Endothelial cell of umbilical vein (primary cell): ENCODE data around the gene CBLC. TPM values are rescaled to one million over a fixed set of nuclear protein-coding genes. Genes with fewer than 3 reads are reported as not detected.

Experiments used
- BruUV-seq: library from RNA; stranded (reverse); fragments of 400-500 nt; replicated peaks from 2 replicates; lab custom pipeline; 2021; lab: Mats Ljungman, UMichigan
- CTCF ChIA-PET: fragments of 300-600, 350-600 bp; sonication (Branson Sonifier 250); formaldehyde crosslinking; loops from one replicate; lab custom pipeline; 2021; ENCODE audit warnings: antibody characterized with exemption, inconsistent platforms; lab: Charles Lee
- POLR2A ChIA-PET: fragments of 300-600, 350-600 bp; sonication (Branson Sonifier 250); formaldehyde crosslinking; loops from one replicate; lab custom pipeline; 2021; ENCODE audit warnings: antibody characterized with exemption, inconsistent platforms; lab: Charles Lee
- DNase-seq: peaks from one replicate; pipeline ENCODE4 v3.0.0-alpha.2; 2011; ENCODE audit warnings: low read depth, low spot score
- FAIRE-seq: peaks from 2 replicates; lab custom pipeline; 2011; peaks lifted over from hg19 to GRCh38; lab: Jason Lieb, UNC
- H2AFZ ChIP-seq: 2 replicates; pipeline ENCODE4 v1.6.0; 2012; ENCODE audit warnings: low read depth, low read length, control low read depth, inconsistent platforms
- H3K27ac ChIP-seq: 2 replicates; pipeline ENCODE4 v1.5.1; 2011; ENCODE audit warnings: low read depth, mild to moderate bottlenecking, control low read depth, low read length, moderate library complexity; ENCODE audit not compliant: insufficient read depth
- H3K27me3 ChIP-seq, 2 experiments: 2 replicates each; pipeline versions ENCODE4 v1.6.0 to v1.6.1; 2011; ENCODE audit warnings: low read length in 2 of 2, mixed read lengths in 1 of 2; ENCODE audit not compliant: control insufficient read depth in 2 of 2, insufficient read depth in 2 of 2
- H3K36me3 ChIP-seq, 2 experiments: 2 replicates in 1 of 2; 3 replicates in 1 of 2; pipeline ENCODE4 v1.5.1; 2011; ENCODE audit warnings: low read length in 2 of 2, mild to moderate bottlenecking in 1 of 2, moderate library complexity in 1 of 2; ENCODE audit not compliant: control insufficient read depth in 2 of 2, insufficient read depth in 2 of 2; ENCODE audit errors: extremely low read depth in 1 of 2
- H3K4me1 ChIP-seq: 3 replicates; pipeline ENCODE4 v1.5.1; 2011; ENCODE audit warnings: mild to moderate bottlenecking, low read length; ENCODE audit not compliant: control insufficient read depth, insufficient read depth; ENCODE audit errors: extremely low read depth
- H3K4me2 ChIP-seq: 2 replicates; pipeline ENCODE4 v1.6.1; 2011; ENCODE audit warnings: low read length, control low read depth, mixed read lengths; ENCODE audit not compliant: insufficient read depth
- H3K4me3 ChIP-seq, 3 experiments: fragments of 200-600 bp in 1 of 3; sonication (generic), shearing (Covaris generic) in 1 of 3; replicated peaks in 1 of 3; 2 replicates each; pipeline ENCODE4 v1.5.1; 2011 to 2016; ENCODE audit warnings: control low read depth in 3 of 3, low read length in 3 of 3, mild to moderate bottlenecking in 2 of 3, inconsistent platforms in 1 of 3, low read depth in 1 of 3, moderate library complexity in 1 of 3; ENCODE audit not compliant: insufficient read depth in 1 of 3
- H3K79me2 ChIP-seq: 2 replicates; pipeline ENCODE4 v1.6.0; 2012; ENCODE audit warnings: low read length, inconsistent platforms; ENCODE audit not compliant: control insufficient read depth, insufficient read depth
- H3K9ac ChIP-seq: replicated peaks from 2 replicates; pipeline ENCODE3; 2011; ENCODE audit warnings: low read length, control low read depth; ENCODE audit not compliant: insufficient read depth; ENCODE audit errors: extremely low read depth
- H3K9me1 ChIP-seq: replicated peaks from 3 replicates; pipeline ENCODE4 v1.6.0; 2011; ENCODE audit warnings: mild to moderate bottlenecking, low read length; ENCODE audit not compliant: control insufficient read depth, insufficient read depth; ENCODE audit errors: extremely low read depth
- H3K9me3 ChIP-seq: replicated peaks from 2 replicates; pipeline ENCODE4 v1.5.1; 2012; ENCODE audit warnings: low read length, inconsistent platforms; ENCODE audit not compliant: control insufficient read depth, insufficient read depth
- H4K20me1 ChIP-seq: replicated peaks from 2 replicates; pipeline ENCODE3; 2011; ENCODE audit warnings: mild to moderate bottlenecking, low read length; ENCODE audit not compliant: control insufficient read depth, insufficient read depth; ENCODE audit errors: extremely low read depth
- CTCF ChIP-seq, 2 donors: IDR thresholded peaks; 1 replicate in 1 of 2; 2 replicates in 1 of 2; pipeline ENCODE4 v1.5.1; 2011; ENCODE audit warnings: low read length in 2 of 2, mild to moderate bottlenecking in 2 of 2, moderate library complexity in 2 of 2, control low read depth in 1 of 2, inconsistent platforms in 1 of 2, low read depth in 1 of 2; ENCODE audit not compliant: insufficient read depth in 1 of 2; ENCODE audit errors: extremely low read depth in 1 of 2
- EZH2 ChIP-seq: IDR thresholded peaks from 2 replicates; pipeline ENCODE4 v1.6.1; 2012; ENCODE audit warnings: borderline replicate concordance, low read depth, mild to moderate bottlenecking, moderate library complexity, low read length, inconsistent platforms; ENCODE audit not compliant: severe bottlenecking
- FOS ChIP-seq: IDR thresholded peaks from 2 replicates; pipeline ENCODE4 v1.6.1; 2011; ENCODE audit warnings: mild to moderate bottlenecking, low read length, moderate library complexity, borderline replicate concordance; ENCODE audit not compliant: insufficient read depth
- GATA2 ChIP-seq: IDR thresholded peaks from 2 replicates; pipeline ENCODE4 v1.7.0; 2011; ENCODE audit warnings: low read depth, mild to moderate bottlenecking, moderate library complexity, mixed read lengths, low read length; ENCODE audit not compliant: insufficient read length, insufficient read depth
- JUN ChIP-seq: IDR thresholded peaks from 2 replicates; pipeline ENCODE4 v1.6.1; 2011; ENCODE audit warnings: borderline replicate concordance, low read depth; ENCODE audit not compliant: insufficient read length, insufficient read depth
- MYC ChIP-seq: IDR thresholded peaks from one replicate; pipeline ENCODE4 v1.6.1; 2011; ENCODE audit warnings: mild to moderate bottlenecking, low read depth, low read length
- POLR2A ChIP-seq: IDR thresholded peaks from 2 replicates; pipeline ENCODE4 v1.6.1; 2012; ENCODE audit warnings: low read depth, mild to moderate bottlenecking, control low read depth, low read length
- POLR2AphosphoS5 ChIP-seq: IDR thresholded peaks from 2 replicates; pipeline ENCODE4 v1.6.1; 2012; ENCODE audit warnings: low read depth, mild to moderate bottlenecking, control low read depth, low read length, moderate library complexity; ENCODE audit not compliant: insufficient read depth
- dilution Hi-C: fragments of 300-500 bp; cut with MboI; formaldehyde crosslinking; loops from one replicate; pipeline ENCODE4 v1.15.0; 2019; ENCODE audit warnings: low sequenced_read_pairs; ENCODE audit not compliant: extremely low pct_ligation_motif_present
- intact Hi-C: fragments of 100-400 bp; cut with micrococcal nuclease; formaldehyde crosslinking; loops from one replicate; pipeline ENCODE4 v1.10.0; 2022
- polyA plus RNA-seq, 4 experiments: library from polyadenylated mRNA; depleted of rRNA in 3 of 4; stranded (reverse) in 3 of 4; unstranded in 1 of 4; fragments of >200 nt; gene quantifications; 2 replicates each; pipeline versions ENCODE4 v1.2.1 to v1.2.3, GENCODE V29; 2011 to 2012; ENCODE audit warnings: missing spikeins in 1 of 4
- total RNA-seq: library from RNA; stranded (reverse); gene quantifications from 2 replicates; pipeline ENCODE4 v1.2.3, GENCODE V29; 2021
- TF ChIP-seq, protein P1 (sequence below): IDR thresholded peaks from 2 replicates; pipeline ENCODE4 v1.6.1; 2011; ENCODE audit not compliant: insufficient read depth, insufficient read length

Gene CBLC
- total and polyA plus RNA-seq, 2 donors (not counting 3 experiments of a cell fraction or from before 2014, with no cell fraction given) = 0.04 TPM; not detected in 1

- Histone ChIP-seq H4K20me1 (no peaks in the 10 kb centered on the region), H3K27ac (no peak overlapping the region), H3K27me3 (no peaks in the 10 kb centered on the region), H3K4me2 (no peak overlapping the region), H3K4me1 (no peaks in the 10 kb centered on the region), H3K79me2 (no peaks in the 10 kb centered on the region), H3K4me3 (no peak overlapping the region), H3K9me3 (no peaks in the 10 kb centered on the region), H3K9ac (no peak overlapping the region), H3K9me1 (no peaks in the 10 kb centered on the region), H3K36me3 (no peaks in the 10 kb centered on the region), H2AFZ (no peak overlapping the region)
- DNase-seq (no peak), FAIRE-seq (no peak)
- dilution Hi-C loops = no loop called here
- ChIA-PET CTCF (interaction anchor here (1.0 kb wide), 1 partner anchor 36 kb away, joined by 4 read pairs; no protein-coding TSS in a partner anchor), POLR2A (no interaction called here)
- no TSS peak for BruUV-seq
- intact Hi-C loops = no loop called here
- TF ChIP-seq JUN (no peak), MYC (no peak), FOS (no peak), GATA2 (no peak), CTCF (IDR thresholded peaks at IDR 0.05; ENCODE audit: extremely low read depth in 1 of 2, insufficient read depth in 1 of 2, low read depth in 1 of 2, low read length in 2 of 2) (no peak), POLR2A (no peak), EZH2 (no peak), POLR2AphosphoS5 (no peak)
- TF ChIP-seq, protein P1, sequence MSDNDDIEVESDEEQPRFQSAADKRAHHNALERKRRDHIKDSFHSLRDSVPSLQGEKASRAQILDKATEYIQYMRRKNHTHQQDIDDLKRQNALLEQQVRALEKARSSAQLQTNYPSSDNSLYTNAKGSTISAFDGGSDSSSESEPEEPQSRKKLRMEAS = no peak
These were observed 43.3 kb upstream of the CBLC start for GRCh38 chr19:44734357-44734756.
